Endothelial cell of coronary artery (primary cell): Measurements from ENCODE around the gene FAM171A1. TPM values are rescaled to one million over a fixed set of nuclear protein-coding genes. Genes with fewer than 3 reads are reported as not detected.

Source experiments
- total RNA-seq: library from RNA; depleted of rRNA; stranded (reverse); fragments of >200 nt; gene quantifications from 2 replicates; pipeline ENCODE4 v1.2.3, GENCODE V29; 2014

The FAM171A1 gene
- total RNA-seq: 28.2 and 35.8 TPM in 2 replicates

DNA sequence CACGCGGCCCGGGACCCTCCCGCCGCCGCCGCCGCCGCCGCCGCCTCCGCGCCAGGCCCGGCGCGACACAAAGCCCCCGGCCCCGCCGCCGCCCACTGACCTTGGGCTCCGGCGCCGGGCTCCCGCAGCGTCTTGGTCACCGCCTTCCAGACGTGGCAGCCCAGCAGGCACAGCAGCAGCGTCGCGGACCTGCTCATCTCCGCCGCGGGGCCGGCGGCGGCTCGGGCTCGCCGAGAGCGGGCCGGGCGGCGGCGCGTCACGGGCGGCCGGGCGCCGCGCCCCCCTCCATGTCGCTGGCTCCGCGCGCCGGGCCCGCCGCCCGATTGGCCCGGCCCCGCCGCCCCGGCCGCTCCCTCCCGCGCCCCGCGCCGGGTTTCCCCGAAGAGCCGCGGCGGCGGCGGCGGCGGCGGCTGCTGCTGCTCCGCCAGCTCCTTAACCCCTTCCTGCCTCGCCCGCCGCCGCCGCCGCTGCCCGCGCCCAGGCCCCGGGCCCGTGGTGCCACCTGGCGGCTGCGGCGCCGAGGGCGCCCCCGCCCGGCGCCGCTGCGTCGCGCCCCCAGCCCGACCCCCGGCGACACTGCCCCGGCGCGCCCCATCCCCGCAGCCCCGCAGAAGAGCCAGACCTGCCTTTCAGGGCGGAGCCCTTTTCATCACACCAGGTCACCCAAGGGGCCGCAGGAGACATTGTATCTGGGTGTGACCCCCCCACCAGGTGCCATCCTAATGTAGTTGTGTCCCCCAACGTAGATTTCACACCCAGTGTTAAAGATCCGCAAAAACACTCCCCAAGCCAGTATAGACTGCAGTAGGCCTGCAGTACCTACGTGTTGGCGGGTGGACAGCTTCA is at the start of gene FAM171A1:
Gene FAM171A1 (minus strand): TSS at position 434 of the 846 bp plus-strand sequence. CDS start 237 bp downstream, at position 197.

DNA sequence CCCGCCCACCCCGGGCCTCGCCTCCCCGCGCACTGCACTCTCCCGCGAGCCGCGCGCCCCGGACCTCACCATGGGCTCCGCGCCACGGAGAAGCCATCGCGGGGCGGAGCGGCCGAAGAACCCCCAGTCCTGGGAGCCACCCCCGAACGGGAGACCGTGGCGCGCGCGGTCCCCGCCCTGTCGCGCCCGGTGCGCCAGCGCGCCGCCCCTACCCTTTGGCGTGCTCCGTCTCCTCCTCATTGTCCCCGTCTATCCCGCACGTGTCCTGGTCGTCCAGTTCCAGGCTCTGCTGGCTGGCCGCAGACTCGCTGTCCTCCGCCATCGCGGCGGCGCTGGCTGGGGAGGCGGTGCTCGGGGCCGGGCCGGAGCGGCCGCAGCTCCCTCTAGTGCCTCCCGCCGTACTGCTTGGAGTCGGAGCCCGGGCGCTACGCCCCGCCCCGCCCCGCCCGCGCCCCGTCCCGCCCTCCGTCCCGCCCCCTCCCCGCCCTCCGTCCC is 202.8 kb downstream of the FAM171A1 start, which contains the start of gene NMT2:
Gene NMT2 (minus strand): TSS at position 403 of the 495 bp plus-strand sequence. CDS start 81 bp downstream, at position 322.

Other genes with a start within 250 kb of the FAM171A1 start
- gene NMT2, start 202.6 kb downstream of the FAM171A1 start, total RNA-seq: 49.8 and 81.8 TPM in 2 replicates